Subcutaneous adipose tissue (tissue), 4 donors: ENCODE results near the gene RASGRP1. TPM values are rescaled to one million over a fixed set of nuclear protein-coding genes. Genes with fewer than 3 reads are reported as not detected.

Experiments
- total RNA-seq, 4 donors: library from RNA; depleted of rRNA; stranded (reverse); fragments of >200 nt; gene quantifications; one replicate each; pipeline ENCODE4 v1.1.0, GENCODE V29; 2016
- TF ChIP-seq, protein P1 (sequence below): fragments of 450-650 bp; IDR thresholded peaks from one replicate; pipeline ENCODE4 v1.5.1; 2016; ENCODE audit warnings: low read depth, mild to moderate bottlenecking, control low read depth, antibody characterized with exemption, moderate library complexity

RASGRP1 gene
- total RNA-seq, 4 donors from 2014 or later: 0.94 to 2.9 (median 1.8) TPM

DNA sequence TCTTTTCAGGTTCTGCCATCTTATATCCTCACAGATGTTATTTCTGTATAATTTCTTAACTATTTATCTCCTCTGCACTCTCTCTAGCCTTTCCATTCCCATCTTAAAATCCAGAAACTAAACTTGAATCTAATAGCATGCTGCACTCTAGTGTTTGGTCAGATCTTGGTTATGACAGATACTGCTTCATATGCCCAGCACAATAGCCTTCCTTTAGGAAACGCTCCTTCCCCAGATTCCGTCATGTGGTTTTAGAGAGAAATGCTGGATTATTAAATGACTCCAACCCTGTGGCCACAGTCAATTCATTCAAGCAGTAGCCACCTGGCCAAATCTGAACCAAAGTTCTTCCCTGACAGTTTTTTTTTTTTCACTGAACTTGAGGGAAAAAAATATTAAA, 19.4 kb downstream of the RASGRP1 start:
- TF ChIP-seq, protein P1, sequence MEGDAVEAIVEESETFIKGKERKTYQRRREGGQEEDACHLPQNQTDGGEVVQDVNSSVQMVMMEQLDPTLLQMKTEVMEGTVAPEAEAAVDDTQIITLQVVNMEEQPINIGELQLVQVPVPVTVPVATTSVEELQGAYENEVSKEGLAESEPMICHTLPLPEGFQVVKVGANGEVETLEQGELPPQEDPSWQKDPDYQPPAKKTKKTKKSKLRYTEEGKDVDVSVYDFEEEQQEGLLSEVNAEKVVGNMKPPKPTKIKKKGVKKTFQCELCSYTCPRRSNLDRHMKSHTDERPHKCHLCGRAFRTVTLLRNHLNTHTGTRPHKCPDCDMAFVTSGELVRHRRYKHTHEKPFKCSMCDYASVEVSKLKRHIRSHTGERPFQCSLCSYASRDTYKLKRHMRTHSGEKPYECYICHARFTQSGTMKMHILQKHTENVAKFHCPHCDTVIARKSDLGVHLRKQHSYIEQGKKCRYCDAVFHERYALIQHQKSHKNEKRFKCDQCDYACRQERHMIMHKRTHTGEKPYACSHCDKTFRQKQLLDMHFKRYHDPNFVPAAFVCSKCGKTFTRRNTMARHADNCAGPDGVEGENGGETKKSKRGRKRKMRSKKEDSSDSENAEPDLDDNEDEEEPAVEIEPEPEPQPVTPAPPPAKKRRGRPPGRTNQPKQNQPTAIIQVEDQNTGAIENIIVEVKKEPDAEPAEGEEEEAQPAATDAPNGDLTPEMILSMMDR: no peak

DNA sequence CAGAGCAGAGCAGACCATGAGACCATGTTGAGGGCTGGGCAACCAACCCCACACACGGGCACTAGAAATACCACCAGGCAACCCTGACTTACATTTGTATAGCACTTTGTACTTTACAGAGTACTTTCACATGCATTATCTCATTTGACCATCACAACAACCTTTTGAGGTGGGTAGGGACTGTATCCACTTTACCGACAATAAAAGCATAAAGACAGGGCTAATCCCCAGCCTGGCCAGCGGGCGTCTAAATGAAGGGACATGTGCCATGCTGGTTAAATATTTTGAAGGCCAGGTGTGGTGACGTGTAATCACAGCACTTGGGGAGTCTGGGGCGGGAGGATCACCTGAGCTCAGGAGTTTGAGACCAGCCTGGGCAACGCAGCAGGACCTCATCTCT, 23.6 kb downstream of the RASGRP1 start:
- TF ChIP-seq, protein P1: no peak

DNA sequence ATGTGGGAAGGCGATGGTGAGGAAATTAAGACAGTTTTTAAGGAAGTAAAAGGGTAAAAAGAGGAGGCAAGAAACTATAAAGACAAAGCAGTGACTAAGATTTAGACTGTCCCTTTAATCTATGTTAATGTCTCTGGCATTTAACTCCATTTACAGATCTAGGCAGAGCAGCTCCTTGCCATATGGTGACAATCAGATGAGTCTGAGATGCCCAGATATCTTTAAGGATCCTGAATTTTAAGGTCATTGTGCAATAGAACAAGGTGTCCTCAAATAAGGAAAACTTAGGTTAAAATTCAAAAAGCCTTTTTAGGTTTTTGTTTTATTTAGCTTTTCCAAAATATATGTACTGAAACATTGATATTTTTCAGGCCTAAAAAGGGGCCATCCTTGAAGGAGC, 24.1 kb downstream of the RASGRP1 start:
- TF ChIP-seq, protein P1: no peak

DNA sequence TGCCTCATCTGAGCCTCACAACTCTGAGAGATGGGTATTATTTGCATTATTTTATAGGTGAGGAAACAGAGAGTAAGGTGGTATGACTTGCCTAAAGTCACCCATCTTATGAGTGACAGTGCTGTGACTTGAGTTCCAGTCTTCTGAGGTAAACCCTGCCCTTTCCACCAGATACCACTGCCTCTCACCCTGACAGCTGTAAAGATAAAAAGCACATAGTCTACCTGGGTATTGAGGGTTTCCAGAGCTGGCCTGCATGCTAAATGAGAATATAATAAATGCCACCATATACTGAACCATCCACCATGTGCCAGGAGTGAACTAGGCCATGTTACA, 25.6 kb downstream of the RASGRP1 start:
- TF ChIP-seq, protein P1: no peak

DNA sequence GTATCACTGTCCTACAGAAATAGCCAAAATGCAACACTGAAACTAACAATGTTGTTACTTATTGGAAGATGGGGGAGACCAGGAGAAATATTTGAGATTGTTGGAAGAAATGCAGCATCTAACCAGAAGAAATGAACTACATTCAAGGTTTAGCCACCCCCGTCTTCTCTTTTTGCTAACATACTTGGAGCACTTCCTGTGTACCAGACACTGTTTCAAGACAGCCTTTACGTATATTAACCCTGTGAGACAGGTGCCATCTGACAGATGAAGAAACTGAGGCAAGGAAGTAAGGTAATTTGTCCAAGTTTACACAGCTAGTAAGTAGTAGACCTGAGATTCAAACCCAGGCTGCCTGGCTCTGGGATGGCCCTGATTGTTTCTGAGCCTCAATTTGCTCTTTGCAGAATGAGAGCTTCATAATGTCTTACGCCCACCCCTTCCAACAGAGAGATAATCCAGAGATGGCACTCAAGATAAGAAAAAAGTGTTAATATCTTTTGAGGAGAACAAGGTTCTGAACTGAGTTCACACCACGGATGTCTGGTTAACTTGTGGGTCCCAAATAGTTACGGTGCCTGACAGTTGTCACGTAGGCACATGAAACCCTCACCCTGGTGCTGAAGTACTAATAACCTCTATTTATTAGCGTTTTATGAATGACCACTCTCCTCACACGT, 26.1 kb downstream of the RASGRP1 start:
- TF ChIP-seq, protein P1: no peak

GRCh38 chr15:38536201-38536676, 28.4 kb downstream of the RASGRP1 start:
- TF ChIP-seq, protein P1: no peak

DNA sequence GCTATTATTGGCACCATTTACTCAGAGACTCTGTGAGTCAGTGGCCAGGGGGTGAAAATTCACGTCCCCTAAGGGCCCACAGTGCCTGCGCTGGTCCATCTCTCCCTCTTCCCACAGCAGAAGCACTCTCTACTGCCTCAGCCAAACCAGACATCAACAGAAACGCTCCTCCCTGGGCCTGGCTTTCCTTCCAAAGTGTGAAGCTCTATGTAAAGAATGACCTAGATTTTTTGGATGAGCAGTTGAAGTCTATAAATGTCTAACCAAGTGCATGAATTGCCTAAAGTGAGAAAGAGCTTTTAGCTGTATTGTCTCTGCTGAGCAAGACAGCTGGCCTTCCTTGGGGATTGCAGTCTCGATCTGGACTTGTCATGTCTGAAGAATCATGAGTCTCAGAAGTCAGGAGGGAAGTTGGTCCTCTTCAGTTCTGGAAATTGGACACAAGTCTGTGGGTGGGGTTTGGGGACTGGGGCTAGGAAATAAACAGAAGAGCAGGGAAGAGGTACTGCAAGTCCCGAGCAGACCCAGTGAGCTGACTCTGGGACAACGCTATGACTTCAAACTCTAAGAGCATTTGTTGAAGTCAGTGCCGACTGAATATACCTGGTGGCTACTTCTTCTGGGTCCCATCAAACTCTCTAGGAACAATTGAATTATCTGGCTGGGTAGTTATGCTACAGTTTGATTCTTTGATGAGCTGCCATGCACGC, 29.0 kb downstream of the RASGRP1 start:
- TF ChIP-seq, protein P1: no peak
